HG03558 (cell line): ENCODE data around the gene SLC39A11.
"Not testable (repeated sequence)": the region's sequence is repeated elsewhere in the genome, so short reads cannot be mapped to it uniquely, and the experiment has no call there.

Source experiments
- ATAC-seq: cut with Tn5 transposase; IDR thresholded peaks from one replicate; pipeline ENCODE4 v1.9.1; 2021; ENCODE audit warnings: moderate number of reproducible peaks; ENCODE audit not compliant: unreplicated experiment; ENCODE audit errors: extremely low read depth

SLC39A11 gene

DNA sequence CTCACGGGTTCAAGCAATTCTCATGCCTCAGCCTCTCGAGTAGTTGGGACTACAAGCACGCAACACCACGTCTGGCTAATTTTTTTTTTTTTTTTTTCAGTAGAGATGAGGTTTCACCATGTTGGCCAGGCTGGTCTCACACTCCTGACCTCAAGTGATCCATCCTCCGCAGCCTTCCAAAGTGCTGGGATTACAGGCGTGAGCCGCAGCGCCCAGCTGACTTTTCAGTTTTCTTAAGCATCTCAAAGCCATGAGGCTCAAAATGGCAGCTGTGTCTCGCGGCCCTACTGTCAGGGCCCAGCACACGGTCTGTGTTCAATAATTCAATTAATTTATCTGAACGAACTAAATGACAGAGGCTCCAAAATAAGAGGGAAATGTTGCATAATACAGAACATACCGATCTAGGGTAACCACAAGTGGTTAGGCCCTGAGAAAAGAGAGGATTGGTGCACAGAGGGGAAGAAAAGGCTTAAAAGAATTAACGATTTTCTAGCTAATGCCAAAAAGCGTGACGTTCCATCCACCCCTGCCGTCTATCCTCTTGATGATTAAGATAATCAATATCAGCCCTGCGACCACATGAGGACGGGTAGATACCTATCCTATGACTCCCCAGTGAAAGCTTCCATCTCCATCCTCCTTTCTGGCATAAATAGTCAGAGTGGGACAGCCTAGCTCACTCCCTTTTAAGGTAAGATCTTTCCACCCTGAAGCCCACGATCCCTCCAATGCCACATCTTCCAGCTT, 136.9 kb downstream of the SLC39A11 start:
- ATAC-seq, result no peak

DNA sequence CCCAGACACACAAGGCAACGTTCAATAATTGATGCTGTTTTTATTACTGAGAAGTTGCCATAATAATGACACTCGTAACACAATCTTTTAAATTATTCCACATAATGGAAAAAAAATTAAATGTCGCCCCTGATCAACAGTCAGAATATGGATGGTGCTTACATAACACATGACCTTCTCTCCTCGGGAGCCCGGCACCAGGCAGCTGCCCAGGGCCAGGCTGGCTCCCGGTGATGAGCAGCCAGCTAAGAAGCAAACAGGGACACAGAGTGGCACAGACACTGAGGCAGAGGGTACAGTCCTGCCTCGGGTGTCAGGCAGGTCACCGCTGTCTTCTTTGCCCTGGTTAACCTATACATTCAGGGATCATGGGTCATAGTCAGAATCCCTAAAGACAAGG, 137.9 kb downstream of the SLC39A11 start:
- no peak for ATAC-seq

GRCh38 chr17:72953621-72954020, 138.9 kb downstream of the SLC39A11 start:
- no peak for ATAC-seq

GRCh38 chr17:72952641-72953315, 139.7 kb downstream of the SLC39A11 start:
- no peak for ATAC-seq

- no peak for ATAC-seq
Observed at GRCh38 chr17:72952220-72952619, 140.3 kb downstream of the SLC39A11 start.

GRCh38 chr17:72950242-72950931, 142.1 kb downstream of the SLC39A11 start:
- no peak for ATAC-seq

DNA sequence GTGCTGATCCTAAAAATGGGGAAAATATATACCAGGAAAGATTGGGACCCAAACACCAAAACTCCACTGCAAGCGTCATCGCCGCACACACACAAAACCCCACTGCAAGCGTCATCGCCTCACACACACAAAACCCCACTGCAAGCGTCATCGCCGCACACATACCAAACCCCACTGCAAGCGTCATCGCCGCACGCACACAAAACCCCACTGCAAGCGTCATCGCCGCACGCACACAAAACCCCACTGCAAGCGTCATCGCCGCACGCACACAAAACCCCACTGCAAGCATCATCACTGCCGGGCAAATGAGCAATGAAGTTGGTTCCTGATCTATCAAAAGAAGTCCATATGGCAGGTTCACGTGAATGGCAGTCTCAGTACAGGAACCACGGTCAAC, 144.4 kb downstream of the SLC39A11 start:
- ATAC-seq, result no peak

DNA sequence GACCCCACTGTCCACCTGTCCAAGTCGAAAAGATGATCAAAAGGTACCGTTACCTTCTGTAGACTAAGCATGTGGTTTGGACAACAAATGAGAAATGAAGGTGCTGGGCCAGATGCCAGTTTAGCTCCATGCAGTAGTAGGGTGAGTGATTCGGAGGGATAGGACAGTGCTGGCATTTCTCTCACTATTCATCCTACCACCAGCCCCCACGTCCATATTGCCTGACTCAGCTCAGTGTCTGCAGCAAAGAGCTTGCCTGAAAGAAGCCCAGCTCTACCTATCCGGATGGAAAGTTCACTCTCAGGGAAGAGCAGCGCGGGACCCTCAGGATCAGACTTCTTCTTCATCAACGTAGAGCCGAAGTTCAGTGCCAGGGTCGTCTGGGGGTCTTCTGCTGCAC, 145.0 kb downstream of the SLC39A11 start:
- no peak for ATAC-seq

DNA sequence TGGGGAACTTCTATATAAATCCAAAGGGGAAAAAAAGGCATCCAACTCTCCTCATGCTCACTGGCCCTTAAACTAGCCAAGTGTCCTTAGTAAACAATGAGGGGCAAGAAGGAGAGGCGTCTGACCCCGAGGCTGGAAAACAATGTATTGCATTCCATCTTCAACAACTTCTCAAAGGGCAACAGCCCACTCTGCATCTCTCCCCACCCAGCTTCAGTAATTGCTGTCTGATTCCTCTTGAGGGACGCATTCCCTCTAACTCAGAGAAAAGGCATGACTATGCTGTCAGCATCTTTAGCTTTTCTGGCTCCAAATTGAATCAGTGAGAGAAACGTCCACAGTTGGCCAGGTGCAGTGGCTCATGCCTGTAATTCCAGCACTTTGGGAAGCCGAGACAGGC, 145.8 kb downstream of the SLC39A11 start:
- no peak for ATAC-seq

GRCh38 chr17:72946156-72946555, 146.3 kb downstream of the SLC39A11 start:
- no peak for ATAC-seq

DNA sequence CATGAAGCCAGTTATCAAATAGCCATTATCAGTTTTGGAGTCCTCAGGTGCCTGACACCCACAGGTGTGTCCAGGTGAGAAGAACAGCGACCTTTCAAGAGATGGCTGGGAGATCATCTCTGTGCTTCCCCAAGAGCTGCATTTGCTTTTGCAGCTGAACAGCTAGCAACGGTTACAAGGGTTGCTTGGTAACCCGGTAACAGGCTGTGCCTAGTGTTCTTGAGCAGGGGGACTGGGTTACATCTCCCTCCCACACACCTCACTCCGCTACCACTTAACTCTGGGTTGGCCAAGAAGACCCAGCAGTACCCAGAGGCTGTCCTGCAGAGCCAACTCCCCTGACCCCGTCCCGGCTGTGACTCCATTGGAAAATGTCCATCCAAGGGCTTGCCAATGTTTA, 147.0 kb downstream of the SLC39A11 start:
- ATAC-seq, result no peak

DNA sequence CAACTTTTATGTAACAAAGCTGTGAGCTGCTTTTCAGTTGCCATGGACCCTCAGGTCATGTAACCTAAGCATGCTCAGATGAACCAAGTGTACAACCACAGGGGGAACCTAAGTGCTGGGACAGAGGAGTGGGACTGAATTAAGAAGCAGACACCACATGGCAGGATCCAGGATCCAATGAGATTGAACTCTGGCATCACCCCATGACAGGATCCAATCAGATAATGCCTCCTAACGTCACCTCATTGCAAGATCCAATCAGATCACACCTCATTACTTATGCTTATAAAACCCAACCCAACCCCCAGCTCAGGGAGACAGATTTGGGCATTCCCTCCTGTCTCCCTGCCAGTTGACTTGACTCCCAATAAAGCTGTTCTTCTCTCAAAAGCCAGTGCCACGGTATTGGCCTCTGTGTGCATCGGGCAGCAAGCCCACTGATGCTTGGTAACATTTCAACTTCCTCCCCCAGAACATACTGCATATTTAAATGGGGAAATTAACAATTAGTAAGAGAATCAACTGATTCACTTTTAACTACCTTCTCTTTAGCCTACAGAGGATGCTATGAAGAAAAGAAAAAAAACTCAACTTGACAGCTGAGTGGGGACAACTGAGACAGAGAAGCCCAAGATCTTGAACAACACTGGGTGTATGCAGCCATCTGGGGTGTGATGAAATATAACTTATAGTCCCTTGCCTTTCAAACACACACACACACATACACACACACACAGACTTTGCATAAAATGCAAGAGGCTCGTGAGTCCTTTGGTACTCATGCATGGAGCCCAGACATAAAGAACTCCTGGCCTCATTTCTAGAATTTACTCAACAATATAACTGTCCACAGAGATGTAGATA, 148.4 kb downstream of the SLC39A11 start:
- ATAC-seq, result no peak

DNA sequence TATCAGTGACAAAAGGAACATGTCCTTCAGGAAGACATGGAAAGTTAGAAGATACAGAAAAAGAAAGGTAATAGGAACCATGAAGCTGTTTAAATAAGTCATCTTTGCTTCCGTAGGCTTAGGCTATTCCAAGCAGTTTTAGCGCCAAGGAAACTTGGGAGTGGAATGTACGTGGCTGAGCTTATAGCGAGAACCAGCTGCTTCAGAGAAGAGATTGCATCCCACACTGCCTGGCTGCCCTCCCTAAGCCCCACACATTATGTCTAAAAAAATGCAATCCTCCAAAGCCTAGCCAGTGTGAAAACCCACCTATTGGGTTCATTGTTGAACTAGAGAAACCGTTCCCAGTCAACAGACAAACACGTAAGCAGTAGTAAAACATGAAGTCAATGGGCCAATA, 149.9 kb downstream of the SLC39A11 start:
- no peak for ATAC-seq

- no peak for ATAC-seq
Observed at GRCh38 chr17:72940496-72940895, 152.0 kb downstream of the SLC39A11 start.

DNA sequence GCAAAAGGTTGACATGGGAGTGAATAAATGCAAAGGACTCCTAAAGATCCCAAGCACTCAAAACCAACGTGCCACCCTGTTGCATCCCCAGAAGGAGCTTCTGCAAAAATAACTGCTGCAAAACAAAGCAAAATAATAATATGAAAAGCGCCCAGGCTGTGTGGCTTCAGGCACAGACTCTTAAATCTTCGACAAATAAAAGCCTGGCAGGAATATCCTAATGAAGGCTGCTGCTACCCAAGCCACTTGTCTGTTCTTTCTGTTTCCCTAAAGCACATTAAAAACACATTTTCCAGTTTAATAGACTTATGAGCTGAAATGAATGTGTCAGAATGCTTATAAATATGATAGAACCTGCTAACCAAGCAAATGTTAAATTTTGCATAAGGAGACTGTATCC, 154.0 kb downstream of the SLC39A11 start:
- ATAC-seq, result no peak

DNA sequence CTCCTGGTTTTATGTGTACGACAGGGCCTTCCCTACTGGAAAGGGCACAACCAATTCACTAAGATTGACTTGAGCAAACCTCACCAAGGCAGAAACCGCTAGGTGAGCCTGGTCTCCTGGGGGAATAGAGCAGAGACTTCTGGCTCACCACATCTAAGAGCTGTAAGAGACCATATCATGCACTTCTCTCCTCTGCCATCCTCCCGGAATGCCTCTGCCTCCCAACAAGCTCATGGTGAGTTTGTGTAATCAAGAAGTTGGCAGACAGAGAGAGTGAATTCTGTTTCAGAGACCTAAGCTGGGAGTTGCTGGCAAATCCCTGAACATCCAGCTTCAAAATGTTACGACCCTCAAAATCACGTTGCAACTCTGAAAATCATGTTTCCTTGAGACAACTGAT, 154.8 kb downstream of the SLC39A11 start:
- no peak for ATAC-seq

- ATAC-seq, result not testable (repeated sequence)
Observed at GRCh38 chr17:72937254-72937653, 155.2 kb downstream of the SLC39A11 start.

GRCh38 chr17:72935984-72936383, 156.5 kb downstream of the SLC39A11 start:
- ATAC-seq, result no peak

- ATAC-seq, result no peak
Observed at GRCh38 chr17:72934927-72935326, 157.6 kb downstream of the SLC39A11 start.

DNA sequence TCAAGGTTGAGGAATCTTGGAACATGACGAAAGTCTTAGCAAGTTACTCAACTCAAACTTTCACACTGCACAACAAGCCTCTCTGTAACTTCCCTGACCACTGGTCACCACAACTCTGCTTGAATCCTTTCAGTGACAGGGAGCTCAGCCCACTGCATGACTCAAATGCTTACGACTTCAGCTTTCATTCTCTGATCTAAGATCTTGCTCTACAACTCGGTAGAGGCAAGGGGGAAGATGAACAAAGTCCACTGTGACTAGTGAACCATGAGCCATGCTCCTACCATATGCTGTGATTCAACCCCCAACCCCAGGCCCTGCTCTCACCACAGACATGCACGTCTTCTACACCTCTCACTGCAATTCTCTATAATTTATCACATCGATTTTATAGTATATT, 160.9 kb downstream of the SLC39A11 start:
- ATAC-seq, result no peak
